H1 (cell line): Measurements from ENCODE around the gene OXA1L. TPM values are rescaled to one million over a fixed set of nuclear protein-coding genes. Genes with fewer than 3 reads are reported as not detected.

Source experiments
- BRCA1 ChIP-seq: IDR thresholded peaks from 2 replicates; pipeline ENCODE4 v1.6.1; 2012; ENCODE audit warnings: low read depth, low read length, improper control_type of control experiment
- PHF8 ChIP-seq: fragments of 200-600 bp; sonication (generic); conservative IDR thresholded peaks from 2 replicates; pipeline ENCODE4 v1.7.1; 2012; ENCODE audit warnings: low read depth, mild to moderate bottlenecking, inconsistent platforms, low read length, moderate library complexity
- polyA plus RNA-seq, 7 experiments: library from polyadenylated mRNA; depleted of rRNA in 3 of 7; stranded (reverse) in 5 of 7; unstranded in 2 of 7; fragments of >200 nt in 5 of 7; fragments of 200-250 nt in 2 of 7; gene quantifications; 1 replicate in 5 of 7; 2 replicates in 1 of 7; 4 replicates in 1 of 7; pipeline versions ENCODE4 v1.2.1 to v1.2.3, GENCODE V29; 2011 to 2013; ENCODE audit warnings: missing spikeins in 2 of 7, mixed read lengths in 2 of 7
- total RNA-seq: library from RNA; stranded (reverse); fragmentation: NEBNext Ultra II Directional; extraction: Animal tissue kit (Norgen Biotek cat#: 25700); gene quantifications from 2 replicates; pipeline ENCODE4 v1.2.1, GENCODE V29; 2021

Gene OXA1L
- total and polyA plus RNA-seq, 2 of the 8 experiments (the other 6 are each of a cell fraction or from before 2014, with no cell fraction given) = 125 to 199 TPM

DNA sequence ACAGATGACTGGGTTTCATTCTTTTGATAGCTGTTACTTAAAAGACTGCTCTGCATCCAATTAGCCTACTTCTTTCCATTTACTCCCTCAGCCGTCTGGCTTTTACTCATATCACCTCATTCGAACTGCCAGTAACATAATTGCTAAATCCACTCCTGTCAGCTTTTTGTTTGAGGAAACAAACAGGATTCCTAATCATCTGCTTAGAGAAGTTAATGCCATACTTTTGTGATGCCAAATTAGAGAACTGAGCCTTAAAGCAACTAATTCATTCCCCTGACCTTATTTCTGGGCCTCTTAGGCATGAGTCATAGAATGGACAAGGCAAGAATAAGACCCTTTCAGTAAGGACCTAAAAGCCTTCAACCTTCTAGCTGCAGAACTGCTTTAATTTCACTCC, 2.9 kb downstream of the OXA1L start (continued):
- no peak for TF ChIP-seq PHF8
- TF ChIP-seq BRCA1 = no peak
